Activated CD4-positive, CD25-positive, alpha-beta regulatory T cell treated with anti-CD3 and anti-CD28 coated beads, Interleukin-2, amount 50 U/mL, for 16 hours (primary cell): ENCODE measurements around the gene FAN1.

Experiments used
- DNase-seq: peaks from one replicate; pipeline ENCODE4 v3.0.0-alpha.2; 2020; ENCODE audit warnings: low read depth, low spot score

Gene FAN1

DNA sequence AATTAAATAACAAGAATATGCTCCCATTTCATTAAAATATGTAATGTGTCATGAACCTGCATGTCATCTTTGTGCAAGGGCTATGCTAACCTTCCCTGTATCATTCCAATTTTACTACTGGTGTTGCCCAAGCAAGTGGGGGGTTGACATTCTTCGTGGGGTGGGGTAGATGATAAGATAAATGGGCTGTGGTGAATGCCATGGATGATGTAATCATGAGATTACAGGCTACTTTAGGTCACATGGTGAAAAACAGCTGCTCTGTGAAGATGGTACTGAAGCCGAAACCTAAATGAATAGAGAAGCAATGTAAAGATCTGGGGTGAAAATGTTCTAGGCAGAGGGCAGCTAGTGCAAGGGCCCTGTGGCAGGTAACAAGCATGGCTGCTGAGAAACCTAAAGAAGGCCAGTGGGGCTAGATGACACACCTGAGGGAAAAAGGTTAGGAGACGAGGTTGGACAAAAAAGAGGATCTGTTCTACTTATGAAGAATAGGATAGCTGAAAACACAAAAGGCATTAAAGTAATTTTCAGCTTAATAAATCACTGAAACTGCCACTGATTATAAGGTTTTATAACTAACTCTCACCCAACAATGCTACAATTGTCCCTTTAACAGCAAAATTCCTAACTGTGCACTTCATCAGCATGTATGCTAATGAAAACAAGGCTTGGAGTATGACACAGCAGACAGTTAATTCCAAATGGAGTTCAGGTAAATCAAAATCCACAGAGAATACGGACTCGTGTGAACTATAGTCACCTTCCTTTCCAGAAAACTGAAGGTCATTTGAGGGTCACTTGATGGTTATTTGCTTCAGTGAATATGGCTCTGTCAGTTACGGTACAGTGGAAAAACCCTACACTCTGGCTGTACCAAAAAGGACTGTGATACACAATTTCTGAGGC, 52.8 kb downstream of the FAN1 start:
- no peak for DNase-seq

DNA sequence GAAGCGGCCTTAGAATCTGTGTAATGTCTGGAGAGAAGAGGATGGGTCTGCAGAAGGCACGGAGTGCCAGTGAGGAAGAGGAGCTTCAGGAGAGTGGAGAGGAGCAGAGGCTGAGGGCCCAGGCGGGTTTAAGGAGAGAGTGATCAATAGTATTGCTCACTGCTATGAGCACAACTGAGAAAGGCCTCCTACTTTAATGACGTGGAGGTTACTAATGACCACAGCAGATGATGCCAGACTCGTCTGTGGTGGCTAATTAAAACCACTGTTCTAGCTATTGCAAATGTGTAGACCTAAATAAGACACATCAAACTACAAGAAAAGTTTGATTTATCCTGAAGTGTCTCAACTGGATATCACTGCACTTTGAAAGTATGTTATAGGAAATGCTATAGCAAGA, 54.5 kb downstream of the FAN1 start:
- no peak for DNase-seq

DNA sequence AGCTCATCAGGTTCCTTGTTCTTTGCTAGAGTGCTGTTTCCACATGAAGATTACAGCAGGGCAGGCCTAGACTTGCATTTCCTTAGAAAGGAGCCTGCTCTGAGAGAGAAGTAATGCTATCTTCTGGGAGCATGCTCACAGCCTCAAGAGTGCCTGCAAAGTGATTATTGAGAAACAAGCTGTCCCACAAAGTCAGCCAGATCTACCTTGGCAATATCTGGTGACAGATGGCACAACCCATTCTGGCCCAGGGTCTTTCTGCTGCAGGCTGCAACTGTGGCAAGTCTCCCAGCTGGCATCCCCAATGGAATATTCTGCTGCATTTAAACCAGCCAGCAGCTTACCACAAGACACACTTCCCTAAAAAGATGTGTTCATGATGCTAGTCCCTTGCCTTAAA, 58.4 kb downstream of the FAN1 start:
- no peak for DNase-seq

DNA sequence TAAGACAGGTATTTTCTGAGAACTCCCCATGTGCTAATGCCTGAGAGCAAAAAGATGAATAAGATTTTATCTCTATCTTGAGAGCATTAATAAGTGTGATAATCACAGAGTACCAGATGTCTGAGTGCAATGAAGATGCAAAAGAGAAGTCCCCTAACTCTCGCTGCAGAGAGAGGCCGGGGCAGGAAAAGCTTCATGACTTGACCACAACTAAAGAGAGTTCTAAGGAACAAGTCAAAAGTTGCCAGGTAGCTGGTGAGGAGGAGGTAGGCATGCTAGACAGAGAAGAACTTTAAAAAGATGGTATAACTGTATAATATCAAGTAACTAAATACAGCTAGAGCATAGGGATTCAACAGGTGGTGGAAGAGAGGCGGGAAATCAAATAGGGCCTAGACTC, 58.9 kb downstream of the FAN1 start:
- no peak for DNase-seq

DNA sequence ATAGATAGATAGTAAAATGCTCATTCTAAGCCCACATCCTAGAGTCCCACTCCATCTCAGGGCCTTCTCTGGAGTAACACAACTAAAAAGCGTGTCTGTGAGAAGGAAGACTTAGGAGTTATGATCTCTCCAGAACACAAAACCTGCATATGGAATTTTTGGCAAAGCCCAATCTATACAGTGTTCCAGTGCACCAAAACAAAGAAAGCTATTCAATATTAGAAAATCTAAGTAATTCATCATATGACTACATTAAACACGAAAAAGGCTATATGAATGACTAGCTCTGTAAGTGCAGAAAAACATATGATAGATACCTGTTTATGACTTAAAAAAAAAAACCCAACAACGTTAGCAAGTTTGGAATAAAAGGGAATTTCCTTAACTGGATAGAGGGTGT, 60.0 kb downstream of the FAN1 start:
- DNase-seq, result no peak

DNA sequence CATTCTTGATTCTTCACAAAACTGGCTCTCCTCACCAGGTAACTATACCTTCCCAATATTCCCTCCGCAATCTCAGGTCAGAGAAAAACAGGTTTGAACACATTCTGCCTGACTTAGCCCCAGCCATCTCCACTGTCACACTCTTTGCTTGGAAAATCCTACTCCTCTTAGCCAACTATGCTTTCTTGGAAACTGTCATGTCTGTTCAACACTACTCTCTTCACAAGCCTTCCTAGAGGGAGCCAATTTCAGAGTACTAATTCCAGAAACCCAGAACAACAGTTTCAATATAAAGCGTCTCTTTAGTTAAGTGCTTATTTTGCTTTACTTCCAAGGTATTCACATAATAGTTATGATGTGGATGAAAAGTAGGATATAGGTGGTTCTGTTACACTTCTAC, 66.0 kb downstream of the FAN1 start:
- no peak for DNase-seq

DNA sequence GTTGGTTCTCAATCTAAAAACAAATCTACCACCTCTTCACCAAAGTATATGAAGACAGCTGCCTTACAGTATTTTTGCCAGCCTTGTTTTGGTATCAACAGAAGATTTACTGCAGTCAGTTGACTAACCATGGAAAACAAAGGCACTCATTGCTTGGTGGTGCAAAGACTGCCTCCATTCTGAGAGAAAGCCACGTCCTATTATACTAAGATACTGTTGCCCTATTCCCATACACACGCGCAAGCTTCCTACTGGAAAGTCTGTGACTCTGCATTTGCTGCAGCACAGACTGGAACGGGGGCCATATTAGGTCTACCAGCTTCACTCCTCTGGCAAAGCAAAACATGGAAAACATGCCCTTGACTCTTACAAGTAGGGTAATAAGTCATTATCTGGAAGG, 69.7 kb downstream of the FAN1 start:
- no peak for DNase-seq

DNA sequence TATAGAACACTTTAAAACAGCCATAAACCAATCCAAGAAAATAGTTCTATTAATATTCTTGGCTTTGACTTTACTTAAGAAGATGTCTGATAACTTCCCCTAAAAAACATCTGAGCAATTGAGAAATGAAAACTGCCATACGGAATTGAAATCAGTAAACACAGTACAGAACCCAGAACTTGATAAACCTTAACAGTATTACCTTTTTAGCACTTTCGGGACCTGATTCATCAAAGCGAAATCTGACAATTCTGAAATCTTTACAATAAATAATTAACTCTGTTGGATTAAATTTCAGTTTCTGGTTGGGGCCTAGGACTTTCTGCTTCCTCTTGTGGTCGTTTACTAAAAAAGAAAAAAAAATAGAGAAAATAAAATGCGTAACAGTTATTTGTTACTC, 70.4 kb downstream of the FAN1 start:
- DNase-seq, result no peak

DNA sequence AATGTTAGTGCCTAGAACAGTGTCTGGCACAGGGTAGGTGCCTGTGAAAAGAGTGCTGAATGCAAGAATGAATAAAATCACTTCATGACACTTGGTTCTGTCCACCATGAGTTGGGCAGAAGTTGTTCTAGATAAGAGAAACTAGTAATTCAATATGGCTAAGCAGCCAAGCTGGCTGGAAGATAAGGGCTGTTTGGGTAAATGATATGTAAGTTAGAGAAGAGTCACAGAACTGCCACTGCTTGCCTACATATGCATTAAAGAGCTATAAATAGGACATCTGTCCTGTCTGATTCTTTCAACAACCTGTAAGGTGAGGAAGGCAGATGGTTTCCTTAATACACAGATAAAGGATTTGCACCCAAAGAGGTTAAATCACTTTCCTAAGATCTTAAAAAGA, 74.6 kb downstream of the FAN1 start:
- DNase-seq, result no peak

DNA sequence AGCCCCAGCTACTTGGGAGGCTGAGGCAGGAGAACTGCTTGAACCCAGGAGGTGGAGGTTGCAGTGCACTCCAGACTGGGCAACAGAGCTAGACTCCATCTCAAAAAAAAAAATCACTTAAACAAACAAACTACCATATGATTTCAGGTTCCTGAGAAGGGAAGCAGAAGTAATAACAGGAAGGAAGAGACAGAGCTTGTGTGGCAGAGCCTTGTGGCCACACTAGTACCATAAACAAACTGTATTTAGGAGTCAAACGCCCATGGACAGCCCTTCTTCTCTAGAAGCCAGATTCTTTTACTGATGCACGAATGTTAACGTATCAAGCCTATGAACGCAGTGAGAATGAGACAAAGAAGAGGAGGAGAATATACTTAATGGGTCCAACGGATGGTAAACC, 75.7 kb downstream of the FAN1 start:
- DNase-seq, result no peak

DNA sequence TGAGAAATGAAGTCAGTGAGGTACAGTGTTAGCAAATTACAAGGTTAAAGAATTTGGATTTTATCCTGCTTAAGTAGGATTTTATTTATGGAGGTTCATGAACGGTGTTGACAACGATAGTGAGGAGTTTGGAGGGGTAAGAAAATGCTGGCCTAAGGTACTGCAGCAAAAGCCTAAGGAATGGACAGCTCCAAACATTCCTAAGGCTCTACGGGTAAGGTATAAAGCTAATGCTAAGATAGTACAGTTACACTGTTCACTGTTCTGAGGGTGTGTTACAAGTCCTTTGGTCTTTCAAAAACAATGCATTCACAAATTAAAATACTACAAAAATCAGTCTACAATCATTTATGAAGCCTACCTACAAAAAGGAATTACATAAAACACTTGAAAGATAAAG, 80.4 kb downstream of the FAN1 start:
- DNase-seq, result no peak

DNA sequence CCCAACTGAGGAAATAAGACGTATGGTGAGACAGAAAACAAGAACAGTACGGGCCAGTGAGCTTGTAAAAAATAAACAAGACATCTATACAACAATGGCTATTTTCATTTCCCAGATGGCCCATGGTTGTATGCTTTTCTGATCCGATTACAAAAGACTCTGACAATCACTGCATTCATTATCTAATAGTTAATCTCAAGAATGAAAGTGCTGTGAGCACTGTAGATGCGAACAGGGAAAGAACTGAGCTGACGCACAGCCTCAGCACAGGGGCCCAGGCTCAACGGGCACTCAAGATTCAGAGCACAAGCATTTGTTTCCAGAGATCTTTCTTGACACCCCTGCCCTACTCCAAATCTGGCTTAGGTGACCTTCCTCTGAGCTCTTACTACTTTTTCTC, 80.8 kb downstream of the FAN1 start:
- DNase-seq, result no peak

DNA sequence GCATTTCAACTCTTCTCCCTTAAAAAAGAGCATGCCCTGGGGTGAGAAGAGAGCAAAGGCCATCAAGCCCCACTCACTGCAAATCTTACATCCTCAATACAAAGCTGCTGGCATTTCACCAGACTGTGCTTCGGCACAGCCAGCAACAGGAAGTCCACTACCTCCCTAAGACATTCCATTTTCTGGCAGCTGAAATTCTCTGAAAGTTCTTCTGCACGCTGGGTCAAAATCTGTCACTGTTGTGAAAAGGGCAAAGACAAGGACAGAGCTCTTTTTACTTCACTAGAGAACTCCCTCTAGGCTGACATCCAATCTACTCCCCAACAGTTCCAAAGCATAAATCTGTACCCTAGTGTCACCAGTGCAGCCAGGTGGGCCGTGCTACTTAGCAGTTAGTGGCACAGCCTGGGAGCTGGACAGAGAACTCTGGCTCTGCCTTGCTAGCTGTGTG, 81.4 kb downstream of the FAN1 start:
- no peak for DNase-seq

DNA sequence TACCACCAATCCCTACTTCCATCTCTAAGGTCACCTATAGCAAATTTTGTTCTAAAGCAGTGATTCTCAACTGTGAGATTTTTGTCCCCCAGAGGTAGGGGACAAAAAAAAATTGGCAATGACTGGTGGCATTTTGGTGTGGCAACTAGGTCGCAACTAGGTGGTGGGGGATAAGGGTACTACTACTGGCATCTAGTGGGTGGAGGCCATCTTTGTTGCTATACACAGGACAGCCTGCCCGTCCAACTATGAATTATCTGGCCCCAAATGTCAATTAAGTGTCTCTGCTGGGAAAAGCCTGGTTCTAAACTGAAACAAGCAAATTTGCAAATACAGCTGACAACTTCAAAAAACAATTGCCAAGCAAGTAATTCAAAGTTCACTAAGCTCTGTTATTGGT, 86.3 kb downstream of the FAN1 start:
- no peak for DNase-seq

DNA sequence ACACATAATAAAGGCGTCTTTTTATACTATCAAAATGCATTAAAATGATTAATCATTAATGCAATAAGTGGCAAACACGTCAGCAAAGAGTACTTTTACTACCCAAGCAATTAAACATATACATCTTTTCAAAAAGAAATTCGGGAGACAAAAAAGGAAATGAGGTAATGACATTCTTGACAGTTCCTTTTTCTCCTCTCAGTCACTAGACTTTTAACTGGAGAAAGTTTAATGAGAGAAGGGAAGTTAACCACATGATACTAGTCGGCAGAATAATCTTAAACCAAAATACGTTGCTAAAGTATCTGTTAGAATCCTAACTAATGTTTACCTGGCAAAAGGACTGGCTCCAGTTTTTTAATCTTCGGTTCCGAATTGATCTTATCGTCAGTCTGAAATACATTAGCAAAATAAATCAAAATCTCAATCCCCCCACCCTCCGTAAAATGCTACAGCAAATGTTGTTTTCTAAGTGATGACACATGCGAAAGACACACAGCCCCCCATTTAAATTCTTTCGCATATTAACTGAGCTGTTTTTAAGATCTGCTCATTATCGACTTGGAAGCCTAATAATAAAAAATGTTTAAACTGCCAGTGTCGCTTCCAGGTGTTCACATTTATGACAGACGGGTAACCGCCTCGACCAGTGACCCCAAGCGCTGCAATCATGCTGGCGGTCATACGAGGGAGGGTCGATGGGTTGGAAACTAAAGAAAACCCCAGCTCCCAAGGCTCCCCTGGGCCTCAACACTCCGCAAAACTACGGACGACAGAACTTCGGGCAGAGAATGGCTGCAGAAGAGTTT, 86.9 kb downstream of the FAN1 start:
- DNase-seq, result no peak

DNA sequence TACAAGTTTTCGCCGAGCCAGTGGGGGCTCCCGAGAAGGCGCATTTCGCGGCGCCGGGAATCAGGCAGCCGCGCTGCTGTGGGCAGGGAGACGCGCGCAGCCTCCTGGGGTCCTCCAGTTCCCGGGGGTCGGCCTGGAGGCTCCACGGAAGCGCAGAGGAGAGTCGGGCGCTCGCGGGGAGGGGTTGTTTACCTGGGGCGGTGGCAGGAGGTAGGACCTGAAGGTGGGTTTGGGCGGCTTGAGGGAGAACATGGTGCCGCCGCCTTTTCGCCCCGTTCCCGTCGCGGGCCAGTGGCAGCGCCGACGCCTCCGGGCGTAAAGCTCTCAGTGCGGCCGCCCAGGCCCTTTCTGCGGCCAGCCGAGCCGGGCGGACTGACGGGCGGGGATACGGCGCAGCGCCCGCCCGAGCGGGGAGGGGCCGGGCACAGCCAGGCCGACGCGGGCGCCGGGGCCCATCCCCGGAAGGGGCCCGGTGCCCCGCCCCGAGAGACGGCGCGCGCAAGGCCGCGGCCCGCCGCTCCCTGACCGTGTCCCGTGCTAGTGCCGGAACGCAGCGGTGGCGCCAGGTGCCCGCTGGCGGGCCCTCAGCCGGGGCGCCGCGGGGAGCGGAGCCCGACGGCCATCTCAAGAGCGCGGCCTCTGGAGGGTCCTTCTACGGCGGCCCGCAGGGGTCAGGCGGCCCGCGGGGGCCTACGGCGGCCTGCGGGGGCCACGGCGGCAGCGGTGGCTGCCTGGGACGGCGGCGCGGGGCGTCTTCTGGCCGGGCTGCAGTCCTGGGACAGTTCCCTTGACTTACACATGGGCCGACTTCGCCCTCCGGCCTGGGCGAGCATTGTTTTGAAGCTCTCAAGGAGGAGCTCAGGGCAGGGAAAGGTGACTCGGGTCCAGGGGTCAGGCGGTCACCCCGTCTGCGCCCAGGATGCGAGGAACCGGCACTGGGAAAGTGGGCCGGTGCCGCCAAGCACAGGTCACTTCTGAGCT, 87.8 kb downstream of the FAN1 start, which contains the start of gene MTMR10:
TSS of gene MTMR10 (minus strand) at position 374 of the 981 bp plus-strand sequence. CDS start at position 252, 122 bp downstream.
- peak; percentile 41 for DNase-seq

DNA sequence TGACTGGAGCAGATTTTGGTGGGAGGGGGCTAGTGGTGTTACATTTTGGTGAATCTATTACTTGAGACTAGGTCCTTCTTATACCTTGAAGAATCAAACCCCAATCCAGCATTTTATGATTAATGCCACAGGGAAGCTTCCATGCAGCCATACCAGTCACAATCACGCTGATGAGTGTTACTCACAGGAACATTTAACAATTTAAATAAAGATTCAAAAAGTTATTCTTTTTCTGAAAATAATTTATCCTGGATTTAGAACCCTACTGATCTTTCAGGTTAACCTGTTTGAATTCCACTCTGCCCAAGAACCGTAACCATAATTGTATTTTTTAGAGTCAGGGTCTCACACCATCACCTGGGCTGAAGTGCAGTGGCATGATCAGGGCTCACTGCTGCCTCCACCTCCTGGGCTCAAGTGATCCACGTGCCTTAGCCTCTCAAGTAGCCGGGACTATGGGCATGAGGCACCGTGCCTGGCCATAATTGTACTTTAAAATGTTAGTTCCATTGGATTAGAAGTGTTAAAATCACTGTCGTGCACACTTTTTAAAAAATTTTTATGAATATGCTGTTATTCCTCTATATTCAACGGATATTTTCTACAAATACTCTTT, 88.6 kb downstream of the FAN1 start:
- no peak for DNase-seq
